Activated naive CD4-positive, alpha-beta T cell treated with anti-CD3 and anti-CD28 coated beads, Interleukin-2, amount 10 ng/mL, durations not matched to agents 7 days and 5 days (primary cell): ENCODE data around the gene CNGA1.

Experiments used
- CTCF ChIA-PET: fragments of 350-600 bp; sonication (Branson Sonifier 250); formaldehyde crosslinking; loops from one replicate; lab custom pipeline; 2021; ENCODE audit warnings: antibody characterized with exemption; lab: Charles Lee
- DNase-seq: peaks from one replicate; pipeline ENCODE4 v3.0.0-alpha.2; 2020
- H3K27ac Mint-ChIP-seq: one replicate; pipeline ENCODE4 v1.8.0; 2021; ENCODE audit warnings: mild to moderate bottlenecking, moderate library complexity, mixed read lengths
- H3K27me3 Mint-ChIP-seq: one replicate; pipeline ENCODE4 v1.8.0; 2021; ENCODE audit warnings: mild to moderate bottlenecking, mixed read lengths
- H3K36me3 Mint-ChIP-seq: one replicate; pipeline ENCODE4 v1.8.0; 2021; ENCODE audit warnings: mixed read lengths
- H3K4me1 Mint-ChIP-seq: one replicate; pipeline ENCODE4 v1.8.0; 2021; ENCODE audit warnings: mixed read lengths
- H3K4me3 Mint-ChIP-seq: one replicate; pipeline ENCODE4 v1.8.0; 2021; ENCODE audit warnings: mild to moderate bottlenecking, moderate library complexity, mixed read lengths
- H3K9me3 Mint-ChIP-seq: one replicate; pipeline ENCODE4 v1.8.0; 2021; ENCODE audit warnings: mixed read lengths

Gene CNGA1

GRCh38 chr4:47990145-47990544 is 26.3 kb downstream of the CNGA1 start:
- Mint-ChIP-seq H3K4me3 (no peak overlapping the region), H3K36me3 (no peaks in the 10 kb centered on the region), H3K27ac (no peak overlapping the region), H3K27me3 (no peaks in the 10 kb centered on the region), H3K9me3 (peaks cover 8% of the 10 kb centered on the region), H3K4me1 (peaks cover 7% of the 10 kb centered on the region)
- no peak for DNase-seq
- CTCF ChIA-PET, result no interaction called here

GRCh38 chr4:47974566-47974965 is 41.9 kb downstream of the CNGA1 start:
- H3K9me3 Mint-ChIP-seq, result no peaks in the 10 kb centered on the region
- H3K4me1 Mint-ChIP-seq, result no peaks in the 10 kb centered on the region
- no peak for DNase-seq
- no peak overlapping the region for H3K27ac Mint-ChIP-seq
- no peaks in the 10 kb centered on the region for H3K27me3 Mint-ChIP-seq
- CTCF ChIA-PET, result no interaction called here
- H3K36me3 Mint-ChIP-seq, result no peaks in the 10 kb centered on the region
- no peak overlapping the region for H3K4me3 Mint-ChIP-seq

- no peak overlapping the region for H3K4me3 Mint-ChIP-seq
- no peaks in the 10 kb centered on the region for H3K9me3 Mint-ChIP-seq
- no peaks in the 10 kb centered on the region for H3K4me1 Mint-ChIP-seq
- H3K27ac Mint-ChIP-seq, result no peak overlapping the region
- no peaks in the 10 kb centered on the region for H3K36me3 Mint-ChIP-seq
- CTCF ChIA-PET, result no interaction called here
- no peak for DNase-seq
- H3K27me3 Mint-ChIP-seq, result no peaks in the 10 kb centered on the region
Observed at GRCh38 chr4:47972721-47973120, 43.8 kb downstream of the CNGA1 start.

GRCh38 chr4:47972181-47972580 is 44.3 kb downstream of the CNGA1 start:
- CTCF ChIA-PET, result no interaction called here

GRCh38 chr4:47968847-47969246 is 47.6 kb downstream of the CNGA1 start:
- CTCF ChIA-PET, result no interaction called here

More at GRCh38 chr4:47972181-47972580, 44.3 kb downstream of the CNGA1 start:
- H3K9me3 Mint-ChIP-seq, result no peaks in the 10 kb centered on the region
- no peak overlapping the region for H3K27ac Mint-ChIP-seq
- no peaks in the 10 kb centered on the region for H3K4me1 Mint-ChIP-seq
- DNase-seq, result no peak
- no peaks in the 10 kb centered on the region for H3K27me3 Mint-ChIP-seq
- H3K4me3 Mint-ChIP-seq, result no peak overlapping the region
- no peaks in the 10 kb centered on the region for H3K36me3 Mint-ChIP-seq

GRCh38 chr4:47954677-47955076 is 61.8 kb downstream of the CNGA1 start:
- Mint-ChIP-seq H3K4me1 (no peaks in the 10 kb centered on the region), H3K27me3 (peaks cover 3% of the 10 kb centered on the region)
- CTCF ChIA-PET, result no interaction called here

More at GRCh38 chr4:47968847-47969246, 47.6 kb downstream of the CNGA1 start:
- no peak for DNase-seq
- no peaks in the 10 kb centered on the region for H3K4me1 Mint-ChIP-seq
- H3K9me3 Mint-ChIP-seq, result no peaks in the 10 kb centered on the region
- H3K36me3 Mint-ChIP-seq, result no peaks in the 10 kb centered on the region
- H3K27ac Mint-ChIP-seq, result no peak overlapping the region
- no peaks in the 10 kb centered on the region for H3K27me3 Mint-ChIP-seq
- H3K4me3 Mint-ChIP-seq, result no peak overlapping the region

GRCh38 chr4:47954245-47954644 is 62.2 kb downstream of the CNGA1 start:
- Mint-ChIP-seq H3K4me3 (no peak overlapping the region), H3K27ac (no peak overlapping the region), H3K4me1 (no peaks in the 10 kb centered on the region), H3K27me3 (peaks cover 3% of the 10 kb centered on the region), H3K36me3 (no peaks in the 10 kb centered on the region), H3K9me3 (no peaks in the 10 kb centered on the region)
- no peak for DNase-seq
- CTCF ChIA-PET, result no interaction called here

More at GRCh38 chr4:47954677-47955076, 61.8 kb downstream of the CNGA1 start:
- Mint-ChIP-seq H3K36me3 (no peaks in the 10 kb centered on the region), H3K9me3 (no peaks in the 10 kb centered on the region), H3K27ac (no peak overlapping the region), H3K4me3 (no peak overlapping the region)
- no peak for DNase-seq

GRCh38 chr4:47945930-47946726 is 70.4 kb downstream of the CNGA1 start:
- Mint-ChIP-seq H3K27me3 (no peaks in the 10 kb centered on the region), H3K36me3 (no peaks in the 10 kb centered on the region), H3K9me3 (no peaks in the 10 kb centered on the region), H3K4me3 (no peak overlapping the region), H3K4me1 (no peaks in the 10 kb centered on the region), H3K27ac (no peak overlapping the region)
- CTCF ChIA-PET, result no interaction called here
- no peak for DNase-seq

- Mint-ChIP-seq H3K4me3 (no peak overlapping the region), H3K27ac (no peak overlapping the region), H3K4me1 (no peaks in the 10 kb centered on the region), H3K27me3 (peaks cover 4% of the 10 kb centered on the region), H3K9me3 (no peaks in the 10 kb centered on the region), H3K36me3 (no peaks in the 10 kb centered on the region)
- CTCF ChIA-PET, result no interaction called here
- DNase-seq, result no peak
Observed at GRCh38 chr4:47942081-47942819, 74.2 kb downstream of the CNGA1 start.

GRCh38 chr4:47939456-47939855 is 77.0 kb downstream of the CNGA1 start:
- Mint-ChIP-seq H3K4me1 (no peaks in the 10 kb centered on the region), H3K36me3 (no peaks in the 10 kb centered on the region), H3K27me3 (peaks cover 4% of the 10 kb centered on the region), H3K27ac (no peak overlapping the region), H3K4me3 (no peak overlapping the region), H3K9me3 (no peaks in the 10 kb centered on the region)
- CTCF ChIA-PET, result no interaction called here
- DNase-seq, result no peak

- Mint-ChIP-seq H3K36me3 (no peaks in the 10 kb centered on the region), H3K27ac (no peak overlapping the region), H3K27me3 (peaks cover 4% of the 10 kb centered on the region), H3K4me1 (no peaks in the 10 kb centered on the region), H3K4me3 (no peak overlapping the region), H3K9me3 (no peaks in the 10 kb centered on the region)
- DNase-seq, result no peak
- CTCF ChIA-PET, result interaction anchor here (1.1 to 1.8 kb wide), 2 partner anchors 97 to 151 kb away, joined by 3 to 6 read pairs; no protein-coding TSS in a partner anchor
Observed at GRCh38 chr4:47936336-47936735, 80.1 kb downstream of the CNGA1 start.

GRCh38 chr4:47933840-47934239 is 82.6 kb downstream of the CNGA1 start:
- Mint-ChIP-seq H3K27me3 (peaks cover 2% of the 10 kb centered on the region), H3K4me3 (no peak overlapping the region), H3K36me3 (no peaks in the 10 kb centered on the region), H3K9me3 (no peaks in the 10 kb centered on the region), H3K27ac (no peak overlapping the region), H3K4me1 (no peaks in the 10 kb centered on the region)
- no peak for DNase-seq
- CTCF ChIA-PET, result interaction anchor here (0.6 to 4.2 kb wide), 10 partner anchors 18 to 1663 kb away, joined by 3 to 42 read pairs (median 3); no protein-coding TSS in a partner anchor

GRCh38 chr4:47930971-47931804 is 85.3 kb downstream of the CNGA1 start:
- no peak overlapping the region for H3K4me3 Mint-ChIP-seq
- no peak for DNase-seq
- CTCF ChIA-PET, result interaction anchor here (0.9 to 4.2 kb wide), 4 partner anchors 209 to 808 kb away, joined by 3 to 42 read pairs (median 10); no protein-coding TSS in a partner anchor
- H3K27ac Mint-ChIP-seq, result no peak overlapping the region
- H3K36me3 Mint-ChIP-seq, result no peaks in the 10 kb centered on the region
- peaks cover 4% of the 10 kb centered on the region for H3K27me3 Mint-ChIP-seq
- peaks cover 6% of the 10 kb centered on the region for H3K4me1 Mint-ChIP-seq
- H3K9me3 Mint-ChIP-seq, result no peaks in the 10 kb centered on the region

GRCh38 chr4:47929682-47930201 is 86.7 kb downstream of the CNGA1 start:
- Mint-ChIP-seq H3K36me3 (no peaks in the 10 kb centered on the region), H3K27ac (no peak overlapping the region), H3K4me1 (peaks cover 6% of the 10 kb centered on the region), H3K9me3 (no peaks in the 10 kb centered on the region), H3K27me3 (peaks cover 4% of the 10 kb centered on the region), H3K4me3 (no peak overlapping the region)
- DNase-seq, result no peak
- CTCF ChIA-PET, result no interaction called here
